SKM-1 (cell line): Measurements from ENCODE around the gene ZSCAN32.

Experiments used
- DNase-seq: peaks from one replicate; lab custom pipeline; 2025; ENCODE audit not compliant: unreplicated experiment; lab: John Stamatoyannopoulos, UW

Gene ZSCAN32

DNA sequence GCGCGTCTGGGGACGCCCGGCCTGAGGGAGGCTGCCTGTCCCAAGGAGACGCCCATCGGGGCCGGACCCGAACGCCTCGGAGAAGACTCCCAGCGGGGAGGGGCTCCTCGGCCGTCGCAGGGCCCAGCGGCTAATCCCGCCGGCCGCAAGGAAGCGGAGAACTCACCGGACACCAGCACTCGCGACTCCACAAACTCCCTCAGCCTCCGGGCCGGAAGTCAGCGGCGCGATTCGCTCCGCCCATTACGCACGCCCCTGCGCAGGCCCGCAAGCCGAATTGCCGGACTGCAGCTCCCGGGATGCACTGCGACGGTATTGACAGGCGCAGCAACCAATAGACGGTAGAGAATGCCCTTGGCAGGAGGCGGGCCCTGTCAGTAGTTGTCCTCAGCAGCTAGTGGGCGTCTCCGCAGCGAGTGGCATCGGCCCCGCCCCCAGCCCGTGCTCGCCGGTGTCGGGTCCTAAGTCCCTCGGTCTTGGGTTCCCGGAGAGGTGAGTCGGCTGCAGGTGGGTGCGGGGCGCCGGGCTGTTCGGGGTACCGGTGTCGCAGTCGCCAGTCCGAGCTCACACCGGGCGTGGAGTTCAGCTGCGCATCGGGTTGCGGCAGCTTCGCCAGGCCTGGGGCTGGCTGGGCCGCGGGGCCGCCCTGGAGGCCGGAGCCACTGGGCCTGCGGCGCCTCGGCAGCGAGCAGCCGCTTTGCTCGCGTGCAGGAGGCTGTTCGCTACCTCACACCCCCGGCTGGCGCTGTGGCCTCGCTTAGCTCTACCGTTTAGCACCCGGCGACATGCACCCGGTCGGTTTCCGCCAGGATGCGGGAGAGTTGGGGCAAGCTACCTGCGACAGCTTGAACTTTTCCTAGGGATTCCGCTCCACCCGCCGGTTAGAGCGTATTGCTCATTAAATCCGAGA is at the start of gene ZSCAN32, which contains the start of gene ZNF174:
Gene ZSCAN32, minus strand, starts transcription at position 226 of the 910 bp plus-strand sequence. CDS start 3,447 bp downstream, outside the sequence.
Gene ZNF174, plus strand, starts transcription at position 437 of the 910 bp plus-strand sequence. CDS start 790 bp downstream, outside the sequence.
- DNase-seq: peak; percentile 99

GRCh38 chr16:3444032-3444388 is 43.2 kb upstream of the ZSCAN32 start:
- no peak for DNase-seq

GRCh38 chr16:3443108-3444031 is 42.6 kb upstream of the ZSCAN32 start, which contains the start of the genes NAA60 and ZNF597:
Gene NAA60, plus strand, starts transcription at chr16:3443680. Its CDS starts 32,548 bp downstream, at chr16:3476228.
Gene ZNF597, minus strand, starts transcription at chr16:3443504. Its CDS starts 351 bp downstream, at chr16:3443153.
- peak; percentile 66 for DNase-seq

- DNase-seq: no peak
These were observed 38.8 kb upstream of the ZSCAN32 start for GRCh38 chr16:3439637-3440036.

DNA sequence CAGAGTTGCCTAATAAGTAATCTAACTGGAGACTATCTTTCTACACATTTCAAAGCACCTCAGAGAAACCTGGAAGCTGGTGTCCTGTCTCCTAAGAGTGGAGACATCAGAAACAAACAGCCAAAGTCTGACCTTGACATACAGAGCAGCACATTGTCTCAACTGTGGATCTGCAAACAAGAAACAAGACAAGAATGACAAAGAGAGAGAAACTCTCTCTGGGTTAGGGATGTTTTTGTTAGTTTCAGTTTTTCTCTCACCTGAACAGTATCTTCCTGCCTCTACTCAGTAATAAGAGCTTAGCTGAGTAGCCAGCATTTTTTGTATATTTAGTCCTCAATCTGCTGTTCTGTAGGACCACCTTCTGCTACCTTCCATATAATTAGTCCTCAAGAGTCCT is 33.6 kb upstream of the ZSCAN32 start:
- DNase-seq: no peak

- DNase-seq: no peak
These were observed 31.0 kb upstream of the ZSCAN32 start for GRCh38 chr16:3431779-3432219.

DNA sequence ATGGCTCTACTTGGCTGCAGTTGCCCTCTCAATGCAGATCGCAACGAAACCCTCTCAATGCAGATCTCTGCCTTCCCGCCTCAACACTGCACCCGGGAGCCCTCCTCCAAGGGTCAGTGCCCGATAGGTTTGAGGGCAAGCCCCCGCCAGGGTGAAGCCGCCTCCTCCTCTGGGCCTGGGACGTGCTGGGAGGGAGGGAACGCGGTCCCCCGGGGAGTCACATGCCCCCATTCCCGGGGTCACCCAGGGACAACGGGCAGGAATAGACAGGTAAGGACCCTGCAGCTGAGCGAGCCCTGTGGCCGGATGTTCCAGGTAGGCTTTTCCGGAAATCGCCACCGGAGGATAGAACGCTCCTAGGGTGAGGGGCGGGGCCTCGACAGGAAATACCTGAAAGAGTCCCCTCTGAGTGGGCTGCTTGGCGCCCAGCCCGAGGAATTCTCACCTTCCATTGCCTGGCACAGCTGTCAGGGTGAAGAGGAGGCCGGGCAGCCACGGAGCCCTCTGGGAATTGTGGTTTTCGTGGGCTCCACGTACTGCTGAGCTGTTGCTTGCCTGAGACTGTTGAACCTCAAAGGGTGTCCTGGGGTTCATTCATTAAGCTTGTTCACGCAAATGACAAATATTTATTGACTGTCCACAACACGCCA is 13.1 kb upstream of the ZSCAN32 start:
- DNase-seq: no peak

- DNase-seq: no peak
These were observed 7.9 kb upstream of the ZSCAN32 start for GRCh38 chr16:3408561-3409197.

DNA sequence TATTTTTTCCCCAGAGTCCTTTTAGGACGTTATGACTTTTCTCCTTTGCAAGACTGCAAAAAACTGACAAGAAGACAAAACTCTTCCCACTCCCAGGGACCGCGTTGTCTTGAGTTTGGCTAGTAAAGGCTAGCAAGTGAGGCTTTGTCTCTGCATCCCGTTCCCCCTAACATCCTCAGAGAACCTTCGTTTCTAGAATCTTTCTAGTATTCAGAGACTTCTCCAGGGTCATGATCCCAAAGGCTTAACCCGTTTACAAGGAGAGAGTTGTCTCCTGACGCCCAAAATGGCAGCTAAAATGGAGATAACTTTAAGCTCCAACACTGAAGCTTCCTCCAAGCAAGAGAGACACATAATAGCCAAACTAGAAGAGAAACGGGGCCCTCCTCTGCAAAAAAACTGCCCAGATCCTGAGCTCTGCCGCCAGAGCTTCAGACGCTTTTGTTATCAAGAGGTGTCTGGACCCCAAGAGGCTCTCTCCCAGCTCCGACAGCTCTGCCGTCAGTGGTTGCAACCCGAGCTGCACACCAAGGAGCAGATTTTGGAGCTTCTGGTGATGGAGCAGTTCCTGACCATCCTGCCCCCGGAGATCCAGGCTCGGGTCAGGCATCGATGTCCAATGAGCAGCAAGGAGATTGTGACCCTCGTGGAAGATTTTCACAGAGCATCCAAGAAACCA is 1.1 kb upstream of the ZSCAN32 start:
- no peak for DNase-seq

DNA sequence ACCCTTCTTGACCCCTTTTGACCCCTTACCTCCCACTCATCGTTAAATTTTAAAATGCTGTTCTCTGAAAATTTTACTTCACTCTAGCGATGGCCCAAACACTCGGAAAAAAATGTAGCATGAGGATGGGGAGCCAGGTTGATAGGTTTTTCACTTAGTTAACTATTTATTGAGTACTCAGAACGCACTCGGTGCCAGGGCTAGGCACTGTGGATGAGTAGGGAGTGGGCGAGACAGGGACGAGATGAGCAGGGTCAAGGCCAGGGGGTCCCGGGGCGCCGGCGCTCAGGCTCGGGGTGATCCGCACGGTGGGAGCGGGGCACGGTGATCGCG is 392 bp downstream of the ZSCAN32 start:
- no peak for DNase-seq

DNA sequence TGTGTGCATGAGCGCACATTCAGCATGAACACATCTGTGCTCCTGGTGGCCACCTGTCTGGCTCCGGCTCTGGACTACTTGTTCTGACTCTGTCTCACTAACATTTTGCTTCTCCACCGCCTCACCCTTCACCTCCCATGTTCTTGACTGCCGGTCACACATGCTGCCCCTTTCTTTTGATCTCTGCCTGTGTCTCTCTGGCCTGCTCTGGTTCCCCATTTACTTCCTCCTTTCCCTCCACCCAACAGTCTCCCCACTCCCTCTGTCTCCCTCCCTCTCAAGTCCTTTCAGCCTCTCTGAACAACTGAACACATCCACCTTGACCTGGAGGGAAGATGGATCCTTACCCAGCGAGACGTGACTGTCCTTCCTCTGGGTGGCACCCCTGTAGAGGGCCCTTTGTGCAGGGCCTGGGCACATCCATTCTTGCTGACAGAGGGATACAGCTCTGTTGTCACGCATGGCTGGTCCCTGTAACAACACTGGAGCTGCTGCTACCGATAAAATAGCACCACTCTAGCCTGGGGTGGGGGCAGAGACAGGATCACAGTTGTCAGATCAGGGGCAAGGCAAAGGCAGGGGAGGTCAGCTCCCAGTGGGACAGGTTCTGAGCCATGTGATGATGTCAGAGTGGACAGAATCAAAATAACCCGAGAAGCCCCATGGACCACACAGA is 11.0 kb downstream of the ZSCAN32 start:
- DNase-seq: no peak

DNA sequence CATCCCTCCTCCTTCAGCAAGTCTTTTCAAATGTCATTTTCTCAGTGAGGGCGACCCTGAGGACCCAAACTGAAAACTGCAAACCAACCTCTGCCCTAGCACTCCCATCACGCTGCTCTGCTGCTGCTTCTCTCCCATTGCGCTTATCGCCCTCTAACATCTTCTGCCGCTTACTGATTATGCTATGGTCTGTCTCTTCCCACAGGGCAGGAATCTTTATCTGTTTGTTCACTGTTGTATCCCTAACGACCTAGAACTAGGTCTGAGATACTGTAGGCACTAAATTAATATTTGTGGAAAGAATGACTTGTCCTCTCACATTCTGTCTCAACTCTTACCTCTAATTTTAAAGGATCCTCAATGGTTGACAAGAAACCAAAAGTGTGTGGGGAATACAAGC is 12.5 kb downstream of the ZSCAN32 start:
- no peak for DNase-seq

GRCh38 chr16:3383045-3383448 is 17.8 kb downstream of the ZSCAN32 start:
- DNase-seq: no peak

- DNase-seq: no peak
These were observed 22.9 kb downstream of the ZSCAN32 start for GRCh38 chr16:3377917-3378316.

DNA sequence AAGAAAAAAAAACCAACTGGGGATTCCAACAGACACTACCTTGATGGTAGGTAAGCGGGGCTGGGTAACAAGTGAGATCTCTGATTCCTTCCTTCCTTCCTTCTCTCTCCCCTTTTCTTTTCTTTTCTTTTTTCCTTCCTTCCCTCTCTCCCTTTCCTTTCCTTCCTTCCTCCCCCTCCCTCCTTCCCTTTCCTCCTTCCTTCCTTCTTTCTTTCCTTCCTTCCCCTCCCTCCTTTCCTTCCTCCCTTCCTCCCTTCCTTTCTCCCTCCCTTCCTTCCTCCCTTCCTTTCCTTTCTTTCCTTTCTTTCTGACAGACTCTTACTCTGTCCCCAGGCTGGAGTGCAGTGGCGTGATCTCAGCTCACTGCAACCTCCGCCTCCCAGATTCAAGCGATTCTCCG is 25.1 kb downstream of the ZSCAN32 start:
- DNase-seq: no peak

- no peak for DNase-seq
These were observed 31.7 kb downstream of the ZSCAN32 start for GRCh38 chr16:3369073-3369472.

GRCh38 chr16:3364774-3365427 is 35.9 kb downstream of the ZSCAN32 start:
- DNase-seq: peak; percentile 54

DNA sequence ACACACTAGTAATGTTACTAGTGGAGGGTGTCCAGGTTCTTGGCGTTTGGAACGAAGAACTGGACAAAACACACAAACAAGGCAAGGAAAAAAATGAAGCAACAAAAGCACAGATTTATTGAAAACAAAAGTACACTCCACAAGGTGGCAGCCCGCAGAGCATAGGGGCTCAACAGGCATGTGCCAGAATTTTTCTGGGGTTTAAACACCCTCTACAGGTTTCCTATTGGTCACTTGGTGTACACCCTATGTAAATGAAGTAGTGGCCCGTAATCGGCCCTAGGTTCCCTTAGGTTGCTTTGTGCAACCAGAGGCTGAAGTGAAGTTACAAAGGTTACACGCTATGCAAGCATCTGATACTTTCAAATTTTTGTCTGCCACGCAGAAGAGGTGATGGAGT is 37.0 kb downstream of the ZSCAN32 start:
- no peak for DNase-seq

DNA sequence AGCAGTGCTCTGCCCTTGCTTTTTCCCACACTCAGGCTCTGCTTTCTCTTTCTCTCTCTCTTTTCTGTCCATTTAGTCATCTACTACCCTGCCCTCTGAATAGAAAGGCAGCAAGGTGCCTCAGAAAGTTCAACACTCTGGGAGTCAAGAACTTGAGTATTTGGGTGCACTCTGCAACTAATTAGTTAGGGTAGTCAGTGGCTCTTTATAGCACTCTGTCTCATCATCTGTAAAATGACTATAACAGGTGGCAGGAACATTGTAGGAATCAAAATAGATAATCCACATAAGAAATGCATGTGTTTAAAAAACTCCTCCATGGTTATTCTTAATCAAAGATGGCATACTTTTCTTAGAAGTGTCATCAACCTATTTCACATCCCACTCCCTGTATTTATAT is 37.9 kb downstream of the ZSCAN32 start:
- no peak for DNase-seq
